Ectodermal cell (in vitro differentiated cells): Measurements from ENCODE around the gene DNASE1L2.
A peak's percentile ranks its signal among the peaks of the same experiment; 100 is the strongest.

Source experiments
- H3K27ac ChIP-seq: 2 replicates; pipeline ENCODE4 v1.7.0; 2013; ENCODE audit warnings: mild to moderate bottlenecking, low read depth, low read length; ENCODE audit not compliant: insufficient read depth, poor library complexity, severe bottlenecking
- H3K27me3 ChIP-seq: 2 replicates; pipeline ENCODE4 v1.7.0; 2013; ENCODE audit warnings: mild to moderate bottlenecking, low read length; ENCODE audit not compliant: insufficient read depth, control insufficient read depth, poor library complexity, severe bottlenecking
- H3K36me3 ChIP-seq: one replicate; pipeline ENCODE4 v1.7.0; 2013; ENCODE audit warnings: low read length; ENCODE audit not compliant: control insufficient read depth, insufficient read depth
- H3K4me1 ChIP-seq: one replicate; pipeline ENCODE4 v1.7.0; 2013; ENCODE audit warnings: low read length; ENCODE audit not compliant: control insufficient read depth, insufficient read depth
- H3K4me3 ChIP-seq: 2 replicates; pipeline ENCODE4 v1.7.0; 2013; ENCODE audit warnings: low read depth, low read length, control low read depth; ENCODE audit not compliant: insufficient read depth
- H3K9me3 ChIP-seq: 2 replicates; pipeline ENCODE4 v1.7.0; 2013; ENCODE audit warnings: mild to moderate bottlenecking, low read length, moderate library complexity; ENCODE audit not compliant: control insufficient read depth
- WGBS, 2 experiments: methylation state at CpG; one replicate each; pipeline ENCODE4 v1.1.7; 2013; ENCODE audit warnings: missing lambda C conversion rate in 2 of 2; 5-methylcytosine and 5-hydroxymethylcytosine counted together

The DNASE1L2 gene

GRCh38 chr16:2223221-2223941 is 12.9 kb upstream of the DNASE1L2 start, which contains the start of gene E4F1:
Gene E4F1 (plus strand): TSS chr16:2223591. CDS start chr16:2223614, 23 bp downstream.
- peaks cover 4% of the 10 kb centered on the region for H3K36me3 ChIP-seq
- no peaks in the 10 kb centered on the region for H3K27me3 ChIP-seq
- H3K9me3 ChIP-seq: no peaks in the 10 kb centered on the region
- no peak within 1 kb of the TSS for H3K27ac ChIP-seq
- no peaks in the 10 kb centered on the region for H3K4me1 ChIP-seq
- peak within 1 kb of the TSS; percentile 97 for H3K4me3 ChIP-seq
- WGBS, 2 experiments: 0% methylated on average over 82 of the region's 82 CpGs

GRCh38 chr16:2223942-2224486 is 12.2 kb upstream of the DNASE1L2 start:
- Histone ChIP-seq H3K36me3 (peaks cover 10% of the 10 kb centered on the region), H3K9me3 (no peaks in the 10 kb centered on the region), H3K4me1 (no peaks in the 10 kb centered on the region), H3K4me3 (peak overlapping the region; percentile 97), H3K27ac (no peak overlapping the region), H3K27me3 (no peaks in the 10 kb centered on the region)
- WGBS, 2 experiments: 11% methylated on average over 22 of the region's 22 CpGs

- H3K9me3 ChIP-seq: no peaks in the 10 kb centered on the region
- no peaks in the 10 kb centered on the region for H3K27me3 ChIP-seq
- no peaks in the 10 kb centered on the region for H3K4me1 ChIP-seq
- 92% methylated on average over 9 of the region's 9 CpGs for WGBS, 2 experiments
- H3K4me3 ChIP-seq: no peak overlapping the region
- no peak overlapping the region for H3K27ac ChIP-seq
- peaks cover 13% of the 10 kb centered on the region for H3K36me3 ChIP-seq
These were observed 9.9 kb upstream of the DNASE1L2 start for GRCh38 chr16:2226245-2226793.

GRCh38 chr16:2226918-2227317 is 9.3 kb upstream of the DNASE1L2 start:
- no peaks in the 10 kb centered on the region for H3K27me3 ChIP-seq
- WGBS, 2 experiments: 95 to 96% methylated on average over 6 of the region's 6 CpGs
- H3K27ac ChIP-seq: no peak overlapping the region
- no peak overlapping the region for H3K4me3 ChIP-seq
- no peaks in the 10 kb centered on the region for H3K9me3 ChIP-seq
- H3K36me3 ChIP-seq: peaks cover 18% of the 10 kb centered on the region
- H3K4me1 ChIP-seq: no peaks in the 10 kb centered on the region

GRCh38 chr16:2228161-2228824 is 8.0 kb upstream of the DNASE1L2 start:
- Histone ChIP-seq H3K4me1 (no peaks in the 10 kb centered on the region), H3K4me3 (no peak overlapping the region), H3K27ac (no peak overlapping the region), H3K36me3 (peaks cover 20% of the 10 kb centered on the region), H3K9me3 (no peaks in the 10 kb centered on the region), H3K27me3 (no peaks in the 10 kb centered on the region)
- 95 to 97% methylated on average over 25 of the region's 25 CpGs for WGBS, 2 experiments

GRCh38 chr16:2229091-2229490 is 7.2 kb upstream of the DNASE1L2 start:
- Histone ChIP-seq H3K36me3 (peaks cover 26% of the 10 kb centered on the region), H3K9me3 (no peaks in the 10 kb centered on the region), H3K4me1 (no peaks in the 10 kb centered on the region), H3K27ac (no peak overlapping the region), H3K4me3 (no peak overlapping the region), H3K27me3 (no peaks in the 10 kb centered on the region)
- 94 to 96% methylated on average over 12 of the region's 12 CpGs for WGBS, 2 experiments

GRCh38 chr16:2229632-2230250 is 6.5 kb upstream of the DNASE1L2 start:
- H3K36me3 ChIP-seq: peaks cover 26% of the 10 kb centered on the region
- H3K4me1 ChIP-seq: no peaks in the 10 kb centered on the region
- H3K9me3 ChIP-seq: no peaks in the 10 kb centered on the region
- 95% methylated on average over 23 of the region's 23 CpGs for WGBS, 2 experiments
- no peak overlapping the region for H3K27ac ChIP-seq
- no peaks in the 10 kb centered on the region for H3K27me3 ChIP-seq
- no peak overlapping the region for H3K4me3 ChIP-seq

- Histone ChIP-seq H3K4me1 (no peaks in the 10 kb centered on the region), H3K9me3 (no peaks in the 10 kb centered on the region), H3K4me3 (no peak overlapping the region), H3K27ac (no peak overlapping the region), H3K36me3 (peaks cover 32% of the 10 kb centered on the region), H3K27me3 (no peaks in the 10 kb centered on the region)
- 93 to 97% methylated on average over 13 of the region's 13 CpGs for WGBS, 2 experiments
These were observed 5.9 kb upstream of the DNASE1L2 start for GRCh38 chr16:2230376-2230775.

GRCh38 chr16:2231016-2231931 is 5.0 kb upstream of the DNASE1L2 start:
- H3K4me3 ChIP-seq: no peak overlapping the region
- H3K4me1 ChIP-seq: peaks cover 3% of the 10 kb centered on the region
- peaks cover 8% of the 10 kb centered on the region for H3K27me3 ChIP-seq
- H3K27ac ChIP-seq: no peak overlapping the region
- 95% methylated on average over 29 of the region's 29 CpGs for WGBS, 2 experiments
- peaks cover 35% of the 10 kb centered on the region for H3K36me3 ChIP-seq
- H3K9me3 ChIP-seq: no peaks in the 10 kb centered on the region
